Mononuclear cell (primary cell): ENCODE measurements around the gene GPR39. TPM values are rescaled to one million over a fixed set of nuclear protein-coding genes. Genes with fewer than 3 reads are reported as not detected.

ENCODE experiments used
- H3K27me3 ChIP-seq: 2 replicates; pipeline ENCODE4 v1.6.0; 2011; ENCODE audit warnings: low read length, control low read depth; ENCODE audit not compliant: insufficient read depth
- H3K4me1 ChIP-seq: 2 replicates; pipeline ENCODE4 v1.5.1; 2011; ENCODE audit warnings: mild to moderate bottlenecking, low read length, control low read depth; ENCODE audit not compliant: insufficient read depth
- H3K4me3 ChIP-seq: 2 replicates; pipeline ENCODE4 v1.5.1; 2011; ENCODE audit warnings: mild to moderate bottlenecking, low read length, moderate library complexity
- H3K9me3 ChIP-seq: 2 replicates; pipeline ENCODE4 v1.5.1; 2011; ENCODE audit warnings: low read depth, mild to moderate bottlenecking, control low read depth, low read length
- total RNA-seq: library from RNA; depleted of rRNA; stranded (reverse); fragments of >200 nt; gene quantifications from one replicate; pipeline ENCODE4 v1.2.3, GENCODE V29; 2012

GPR39 gene
- total RNA-seq, 1 donor = not detected

- H3K9me3 ChIP-seq = no peaks in the 10 kb centered on the region
- H3K4me3 ChIP-seq = no peak overlapping the region
- H3K27me3 ChIP-seq = no peaks in the 10 kb centered on the region
- H3K4me1 ChIP-seq = peaks cover 4% of the 10 kb centered on the region
Measured at GRCh38 chr2:132645722-132646539, 229.3 kb downstream of the GPR39 start.

- Histone ChIP-seq H3K4me1 (peaks cover 4% of the 10 kb centered on the region), H3K4me3 (no peak overlapping the region), H3K27me3 (no peaks in the 10 kb centered on the region), H3K9me3 (no peaks in the 10 kb centered on the region)
Measured at GRCh38 chr2:132646540-132647108, 230.0 kb downstream of the GPR39 start.

- no peaks in the 10 kb centered on the region for H3K4me1 ChIP-seq
Measured at GRCh38 chr2:132651115-132652045, 234.8 kb downstream of the GPR39 start.

GRCh38 chr2:132652474-132652873, 235.9 kb downstream of the GPR39 start:
- H3K4me1 ChIP-seq = no peaks in the 10 kb centered on the region
- H3K9me3 ChIP-seq = no peaks in the 10 kb centered on the region
- no peaks in the 10 kb centered on the region for H3K27me3 ChIP-seq
- H3K4me3 ChIP-seq = no peak overlapping the region

More at GRCh38 chr2:132651115-132652045, 234.8 kb downstream of the GPR39 start:
- no peaks in the 10 kb centered on the region for H3K9me3 ChIP-seq
- H3K27me3 ChIP-seq = no peaks in the 10 kb centered on the region
- H3K4me3 ChIP-seq = no peak overlapping the region

GRCh38 chr2:132654335-132654734, 237.7 kb downstream of the GPR39 start:
- Histone ChIP-seq H3K9me3 (no peaks in the 10 kb centered on the region), H3K4me3 (no peak overlapping the region), H3K4me1 (no peaks in the 10 kb centered on the region), H3K27me3 (no peaks in the 10 kb centered on the region)

GRCh38 chr2:132654968-132655367, 238.4 kb downstream of the GPR39 start:
- Histone ChIP-seq H3K4me3 (no peak overlapping the region), H3K4me1 (no peaks in the 10 kb centered on the region), H3K27me3 (no peaks in the 10 kb centered on the region), H3K9me3 (no peaks in the 10 kb centered on the region)

GRCh38 chr2:132656266-132656975, 239.8 kb downstream of the GPR39 start:
- H3K4me3 ChIP-seq = no peak overlapping the region
- H3K27me3 ChIP-seq = no peaks in the 10 kb centered on the region
- H3K4me1 ChIP-seq = no peaks in the 10 kb centered on the region
- no peaks in the 10 kb centered on the region for H3K9me3 ChIP-seq

- H3K4me1 ChIP-seq = no peaks in the 10 kb centered on the region
- no peak overlapping the region for H3K4me3 ChIP-seq
- no peaks in the 10 kb centered on the region for H3K9me3 ChIP-seq
- H3K27me3 ChIP-seq = no peaks in the 10 kb centered on the region
Measured at GRCh38 chr2:132659331-132659730, 242.7 kb downstream of the GPR39 start.

GRCh38 chr2:132662732-132663131, 246.1 kb downstream of the GPR39 start:
- Histone ChIP-seq H3K27me3 (peaks cover 6% of the 10 kb centered on the region), H3K9me3 (no peaks in the 10 kb centered on the region), H3K4me3 (no peak overlapping the region), H3K4me1 (no peaks in the 10 kb centered on the region)

GRCh38 chr2:132664096-132664495, 247.5 kb downstream of the GPR39 start:
- Histone ChIP-seq H3K9me3 (no peaks in the 10 kb centered on the region), H3K4me3 (no peak overlapping the region), H3K27me3 (peaks cover 19% of the 10 kb centered on the region), H3K4me1 (no peaks in the 10 kb centered on the region)

- H3K4me1 ChIP-seq = no peaks in the 10 kb centered on the region
- H3K9me3 ChIP-seq = no peaks in the 10 kb centered on the region
- no peak overlapping the region for H3K4me3 ChIP-seq
- H3K27me3 ChIP-seq = peaks cover 31% of the 10 kb centered on the region
Measured at GRCh38 chr2:132665401-132666140, 249.0 kb downstream of the GPR39 start.

- Histone ChIP-seq H3K4me1 (no peaks in the 10 kb centered on the region), H3K27me3 (peaks cover 49% of the 10 kb centered on the region), H3K4me3 (no peak overlapping the region), H3K9me3 (no peaks in the 10 kb centered on the region)
Measured at GRCh38 chr2:132667706-132668105, 251.1 kb downstream of the GPR39 start.

- Histone ChIP-seq H3K4me3 (no peak overlapping the region), H3K27me3 (peaks cover 52% of the 10 kb centered on the region), H3K4me1 (no peaks in the 10 kb centered on the region), H3K9me3 (no peaks in the 10 kb centered on the region)
Measured at GRCh38 chr2:132668189-132668823, 251.7 kb downstream of the GPR39 start.
